Breast epithelium (tissue), 4 donors: ENCODE measurements around the gene TMEM240. TPM values are rescaled to one million over a fixed set of nuclear protein-coding genes. Genes with fewer than 3 reads are reported as not detected.
"Not testable (repeated sequence)": the region's sequence is repeated elsewhere in the genome, so short reads cannot be mapped to it uniquely, and the experiment has no call there.

Experiments
- DNase-seq, 2 donors: peaks; one replicate each; pipeline ENCODE4 v3.0.0-alpha.2; 2019; ENCODE audit warnings: low spot score in 2 of 2
- H3K27ac ChIP-seq, 2 donors: fragments of 200-600 bp; sonication (generic) in 1 of 2; one replicate each; pipeline ENCODE4 v1.5.1; 2016 to 2019; ENCODE audit warnings: mild to moderate bottlenecking in 1 of 2
- H3K27me3 ChIP-seq, 2 donors: fragments of 200-600 bp; sonication (generic) in 1 of 2; one replicate each; pipeline versions ENCODE4 v1.5.1 to v1.6.0; 2017 to 2019; ENCODE audit warnings: control low read depth in 1 of 2, mild to moderate bottlenecking in 1 of 2
- H3K36me3 ChIP-seq: fragments of 200-600 bp; one replicate; pipeline ENCODE4 v1.5.1; 2019
- H3K4me1 ChIP-seq, 2 donors: fragments of 200-600 bp; sonication (generic); one replicate each; pipeline ENCODE4 v1.5.1; 2016 to 2019; ENCODE audit warnings: control low read depth in 1 of 2
- H3K4me3 ChIP-seq, 3 donors: fragments of 200-600 bp; sonication (generic); 1 replicate in 2 of 3; 2 replicates in 1 of 3; pipeline ENCODE4 v1.5.1; 2016 to 2019; ENCODE audit warnings: mild to moderate bottlenecking in 3 of 3, moderate library complexity in 2 of 3
- H3K9me3 ChIP-seq, 2 donors: fragments of 200-600 bp; sonication (generic) in 1 of 2; one replicate each; pipeline ENCODE4 v1.5.1; 2016 to 2019; ENCODE audit warnings: control low read depth in 1 of 2
- CTCF ChIP-seq, 3 donors: fragments of 450-650 bp; IDR thresholded peaks; one replicate each; pipeline ENCODE4 v1.5.1; 2016 to 2017; ENCODE audit warnings: antibody characterized with exemption in 3 of 3, mild to moderate bottlenecking in 3 of 3, moderate library complexity in 3 of 3
- POLR2A ChIP-seq: fragments of 450-650 bp; IDR thresholded peaks from one replicate; pipeline ENCODE4 v1.6.1; 2016; ENCODE audit warnings: antibody characterized with exemption, mild to moderate bottlenecking, moderate library complexity
- POLR2AphosphoS5 ChIP-seq, 3 donors: sonication (generic); formaldehyde crosslinking; IDR thresholded peaks; one replicate each; pipeline ENCODE4 v1.6.1; 2017; ENCODE audit warnings: antibody characterized with exemption in 3 of 3
- intact Hi-C: fragments of 100-400 bp; cut with DNase I; formaldehyde crosslinking; loops from one replicate; pipeline ENCODE4 v1.15.1; 2023; ENCODE audit warnings: low total_unique reads
- total RNA-seq, 3 donors: library from RNA; depleted of rRNA; stranded (reverse); fragments of >200 nt; gene quantifications; one replicate each; pipeline ENCODE4 v1.1.0, GENCODE V29; 2016

The TMEM240 gene
- total RNA-seq, 3 donors from 2014 or later: 3.5 to 8.8 (median 3.8) TPM

- H3K27ac ChIP-seq: no peak overlapping the region
- H3K4me3 ChIP-seq: no peak overlapping the region
- no peaks in the 10 kb centered on the region for H3K4me1 ChIP-seq
- no peaks in the 10 kb centered on the region for H3K9me3 ChIP-seq
- no peaks in the 10 kb centered on the region for H3K27me3 ChIP-seq
- no peak for DNase-seq
- no peak for TF ChIP-seq CTCF (IDR thresholded peaks at IDR 0.05)
- TF ChIP-seq POLR2A: no peak
- no peak for TF ChIP-seq POLR2AphosphoS5 (IDR thresholded peaks at IDR 0.05)
- no peaks in the 10 kb centered on the region for H3K36me3 ChIP-seq
- intact Hi-C loops: no loop called here
Observed at GRCh38 chr1:1521331-1521730, 19.1 kb downstream of the TMEM240 start.

- H3K9me3 ChIP-seq, H3K4me3 ChIP-seq, H3K36me3 ChIP-seq, H3K27me3 ChIP-seq, H3K4me1 ChIP-seq, intact Hi-C loops, H3K27ac ChIP-seq, DNase-seq: not testable (repeated sequence)
Observed at GRCh38 chr1:1519805-1520505, 20.5 kb downstream of the TMEM240 start.

GRCh38 chr1:1518621-1519007 is 21.8 kb downstream of the TMEM240 start:
- H3K9me3 ChIP-seq, intact Hi-C loops, H3K27me3 ChIP-seq, H3K27ac ChIP-seq, DNase-seq, H3K36me3 ChIP-seq, H3K4me3 ChIP-seq, H3K4me1 ChIP-seq: not testable (repeated sequence)

GRCh38 chr1:1517973-1518620 is 22.3 kb downstream of the TMEM240 start:
- TF ChIP-seq CTCF (IDR thresholded peaks at IDR 0.05) (no peak), POLR2A (no peak), POLR2AphosphoS5 (IDR thresholded peaks at IDR 0.05) (no peak)
- Histone ChIP-seq H3K27me3 (no peaks in the 10 kb centered on the region), H3K4me3 (no peak overlapping the region), H3K9me3 (no peaks in the 10 kb centered on the region), H3K36me3 (no peaks in the 10 kb centered on the region), H3K4me1 (no peaks in the 10 kb centered on the region), H3K27ac (no peak overlapping the region)
- DNase-seq: no peak
- intact Hi-C loops: no loop called here

GRCh38 chr1:1516923-1517322 is 23.5 kb downstream of the TMEM240 start:
- H3K9me3 ChIP-seq, H3K27ac ChIP-seq, H3K27me3 ChIP-seq, H3K4me3 ChIP-seq, H3K4me1 ChIP-seq, intact Hi-C loops, H3K36me3 ChIP-seq, DNase-seq: not testable (repeated sequence)

- H3K27me3 ChIP-seq, H3K4me3 ChIP-seq, H3K9me3 ChIP-seq, intact Hi-C loops, H3K36me3 ChIP-seq, DNase-seq, H3K4me1 ChIP-seq, H3K27ac ChIP-seq: not testable (repeated sequence)
Observed at GRCh38 chr1:1514376-1514775, 26.0 kb downstream of the TMEM240 start.

- H3K9me3 ChIP-seq, H3K36me3 ChIP-seq, H3K4me3 ChIP-seq, H3K27ac ChIP-seq, H3K4me1 ChIP-seq, intact Hi-C loops, DNase-seq, H3K27me3 ChIP-seq: not testable (repeated sequence)
Observed at GRCh38 chr1:1513675-1514074, 26.7 kb downstream of the TMEM240 start.

GRCh38 chr1:1512425-1512824 is 28.0 kb downstream of the TMEM240 start:
- H3K4me1 ChIP-seq, H3K9me3 ChIP-seq, intact Hi-C loops, H3K36me3 ChIP-seq, DNase-seq, H3K27me3 ChIP-seq: not testable (repeated sequence)
- H3K27ac ChIP-seq: peak overlapping the region; percentile 95 to 96
- H3K4me3 ChIP-seq: peak overlapping the region; percentile 78 to 93 (median 83)
